UCSD-AML1 (cell line): ENCODE results near the gene ZPR1.
"Not testable (repeated sequence)": the region's sequence is repeated elsewhere in the genome, so short reads cannot be mapped to it uniquely, and the experiment has no call there.

Source experiments
- DNase-seq: peaks from one replicate; lab custom pipeline; 2025; ENCODE audit not compliant: unreplicated experiment; lab: John Stamatoyannopoulos, UW

ZPR1 gene

DNA sequence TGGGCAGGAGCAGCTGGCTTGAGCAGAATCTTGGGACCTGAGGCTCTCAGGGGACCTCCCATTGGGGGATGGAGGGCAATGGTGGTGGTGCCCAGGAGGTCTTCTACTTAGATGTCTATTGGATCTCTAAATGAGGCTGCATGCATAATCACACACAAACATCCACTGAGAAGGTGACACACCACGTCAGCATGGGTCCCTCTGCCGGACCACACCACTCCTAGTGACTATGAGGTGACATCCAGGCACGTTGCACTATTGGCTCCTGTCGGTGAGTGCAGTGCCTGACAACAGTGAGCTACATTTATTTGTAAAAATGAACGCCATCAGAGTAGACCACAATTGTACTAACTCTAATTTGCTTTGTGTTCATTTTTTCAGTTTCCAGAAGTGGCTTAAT, 37.6 kb upstream of the ZPR1 start:
- DNase-seq: no peak

- DNase-seq: no peak
These were observed 35.4 kb upstream of the ZPR1 start, which contains the start of gene APOA4 for GRCh38 chr11:116823031-116823843. Gene APOA4, minus strand, starts transcription at chr11:116823304. Its CDS starts 113 bp downstream, at chr11:116823191.

DNA sequence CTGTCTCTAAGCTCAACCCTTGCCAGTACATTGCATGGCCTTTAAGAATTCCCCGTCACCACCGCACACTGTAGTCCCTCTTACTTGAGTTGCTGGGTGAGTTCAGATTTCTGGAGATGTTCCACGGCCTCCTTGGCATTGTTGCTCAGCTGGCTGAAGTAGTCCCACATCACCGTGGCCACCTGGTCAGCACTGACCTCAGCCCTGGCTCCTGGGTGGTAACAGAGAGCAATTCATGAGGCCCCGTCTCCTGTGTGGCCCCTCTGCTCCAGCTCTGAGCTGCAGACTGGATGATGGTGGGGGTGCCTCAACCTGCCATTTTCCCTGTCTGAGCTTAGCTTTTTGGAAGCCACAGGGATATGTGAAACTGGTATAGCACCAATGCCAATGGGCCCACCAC, 34.8 kb upstream of the ZPR1 start:
- DNase-seq: no peak

- no peak for DNase-seq
These were observed 33.5 kb upstream of the ZPR1 start for GRCh38 chr11:116821050-116821918.

DNA sequence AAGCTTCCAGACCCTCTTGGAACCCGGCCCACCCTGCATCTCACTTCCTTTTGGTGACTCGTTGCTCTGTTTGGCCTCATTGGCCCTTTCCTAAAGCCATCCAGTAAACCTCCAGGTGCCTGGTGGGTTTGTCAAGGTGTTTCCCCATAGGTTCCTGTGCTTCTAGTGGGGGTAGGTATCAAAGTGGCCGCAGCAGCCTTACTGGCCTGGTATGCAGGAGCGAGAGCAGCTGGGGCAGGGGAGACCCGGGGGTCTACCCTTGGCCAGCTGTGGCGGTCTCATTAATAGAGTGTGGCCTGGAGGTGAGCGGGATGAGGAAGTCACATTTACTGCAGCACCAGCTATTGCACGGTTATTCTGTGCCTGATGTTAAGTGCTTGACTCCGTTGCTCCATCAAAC, 31.2 kb upstream of the ZPR1 start:
- no peak for DNase-seq

- DNase-seq: no peak
These were observed 26.7 kb upstream of the ZPR1 start for GRCh38 chr11:116814502-116814901.

- DNase-seq: no peak
These were observed 26.1 kb upstream of the ZPR1 start for GRCh38 chr11:116813781-116814471.

GRCh38 chr11:116813170-116813569, 25.3 kb upstream of the ZPR1 start:
- no peak for DNase-seq

DNA sequence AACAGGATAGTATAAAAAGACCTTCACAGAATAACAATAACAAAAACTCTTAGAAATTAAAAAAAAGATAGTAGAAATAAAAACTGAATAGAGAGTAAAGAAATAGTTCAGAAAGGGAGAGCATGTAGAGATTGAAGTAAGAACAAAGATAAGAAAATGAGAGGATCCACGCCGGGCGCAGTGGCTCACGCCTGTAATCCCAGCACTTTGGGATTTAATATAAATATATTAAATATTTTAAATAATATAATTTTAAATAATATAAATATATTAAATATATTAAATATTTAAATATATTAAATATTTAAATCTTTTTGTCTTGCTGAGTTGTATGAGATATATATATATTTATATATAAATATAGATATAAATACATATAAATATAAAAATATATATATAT, 24.3 kb upstream of the ZPR1 start:
- no peak for DNase-seq

- no peak for DNase-seq
These were observed 23.4 kb upstream of the ZPR1 start for GRCh38 chr11:116811194-116811593.

DNA sequence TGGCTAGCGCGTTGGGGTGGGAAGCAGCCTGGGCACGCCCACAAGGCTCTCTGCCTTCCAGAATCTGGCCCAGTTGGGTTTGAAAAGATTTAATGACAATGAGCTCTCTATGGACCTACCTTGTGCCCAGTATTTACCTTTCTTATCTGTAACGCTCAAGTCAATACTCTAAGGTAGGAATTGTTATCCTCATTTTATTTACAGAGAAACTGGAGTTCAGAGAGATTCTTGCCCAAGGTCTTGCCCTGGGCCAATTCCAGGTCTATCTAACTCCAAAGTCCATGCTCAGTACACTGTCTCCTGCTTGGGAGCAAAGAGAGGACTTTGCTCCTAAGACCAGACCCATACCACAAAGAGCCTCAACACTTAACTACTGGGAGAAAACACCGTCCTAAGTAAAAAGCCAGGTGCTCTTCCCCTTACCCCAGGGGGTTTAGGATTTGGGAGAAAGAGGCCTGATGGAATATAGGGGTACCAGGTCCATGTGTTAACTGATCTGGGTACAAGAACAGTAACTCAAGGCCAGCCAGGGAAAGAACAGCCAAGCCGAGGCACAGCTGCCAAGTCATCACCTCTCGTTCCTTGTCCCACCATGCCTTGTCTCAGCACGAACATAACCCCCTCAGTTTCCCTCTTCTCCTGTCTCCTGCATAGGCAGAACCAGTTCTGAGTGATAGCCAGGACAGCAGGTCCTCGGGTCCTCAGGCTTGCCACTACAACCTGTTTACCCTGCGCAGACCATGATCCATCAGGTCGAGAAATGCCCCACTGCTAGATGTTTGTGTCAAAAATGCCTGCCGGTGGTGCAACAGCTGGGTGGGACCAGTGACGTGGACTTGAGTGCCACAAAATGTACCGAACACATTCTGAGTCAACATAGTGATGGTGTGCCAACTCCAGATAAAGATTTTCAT, 20.7 kb upstream of the ZPR1 start:
- DNase-seq: no peak

DNA sequence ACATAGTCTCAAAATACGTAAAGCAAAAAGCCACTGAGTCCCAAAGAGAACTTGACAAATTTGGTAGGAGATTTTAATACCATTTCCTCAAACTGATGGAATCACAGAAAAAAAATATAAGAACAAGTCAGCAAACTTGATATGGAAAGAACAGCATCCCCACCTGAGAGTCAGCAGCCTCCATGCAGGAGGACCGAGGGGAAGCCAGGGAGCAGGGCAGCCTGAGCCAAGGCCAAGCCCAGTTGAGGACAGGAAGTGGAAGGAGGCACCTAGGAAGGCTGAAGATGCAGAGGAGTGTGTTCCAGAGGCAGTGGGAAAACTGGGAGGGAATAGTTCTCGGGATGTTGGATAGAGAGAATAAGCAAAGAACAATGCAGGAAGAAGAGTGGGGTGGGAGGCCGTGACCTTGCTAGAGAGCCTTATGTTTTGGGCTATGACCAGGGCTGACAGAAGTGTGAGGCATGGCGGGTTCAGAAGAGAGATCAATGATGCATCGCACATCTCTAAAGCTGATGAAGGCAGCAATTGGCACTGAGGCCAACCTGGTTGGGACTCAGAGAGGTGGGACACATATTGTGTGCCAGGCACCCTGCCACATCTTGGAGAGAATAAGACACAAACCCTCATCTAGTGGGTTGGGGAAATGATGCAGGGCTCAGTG, 19.9 kb upstream of the ZPR1 start:
- DNase-seq: no peak

DNA sequence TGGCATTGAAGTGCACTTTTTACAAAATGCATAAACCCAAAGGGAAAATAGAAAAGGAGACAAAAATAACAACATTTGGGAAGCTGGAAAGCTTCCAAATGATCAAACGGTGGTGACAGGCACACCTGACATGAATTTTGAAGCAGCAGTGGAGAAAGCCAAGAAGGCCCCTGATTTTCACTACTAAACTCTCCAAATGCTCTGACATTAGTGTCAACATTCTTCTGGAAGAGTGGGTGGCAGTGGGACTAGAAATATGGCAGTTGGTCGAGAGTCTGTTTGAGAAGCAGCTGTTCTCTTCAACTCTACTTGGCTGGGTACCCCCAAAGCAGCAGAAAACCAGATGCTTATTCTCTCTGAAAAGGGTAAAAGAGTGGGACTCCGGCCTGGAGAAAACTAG, 16.2 kb upstream of the ZPR1 start:
- no peak for DNase-seq

DNA sequence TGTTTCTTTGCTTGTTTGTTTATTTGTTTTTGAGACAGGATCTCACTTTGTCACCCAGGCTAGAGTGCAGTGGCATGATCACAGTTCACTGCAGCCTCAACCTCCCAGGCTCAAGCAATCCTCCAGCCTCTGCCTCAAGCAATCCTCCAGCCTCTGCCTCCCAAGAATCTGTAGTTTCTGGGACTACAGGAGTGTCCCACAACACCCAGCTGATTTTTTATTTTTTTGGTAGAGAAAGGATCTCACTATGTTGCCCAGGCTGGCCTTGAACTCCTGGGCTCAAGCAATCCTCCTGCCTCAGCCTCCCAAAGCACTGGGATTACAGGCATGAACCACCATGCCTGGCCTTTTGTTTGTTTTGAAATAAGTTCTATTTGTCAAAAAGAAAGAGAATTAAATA, 13.8 kb upstream of the ZPR1 start:
- DNase-seq: not testable (repeated sequence)

DNA sequence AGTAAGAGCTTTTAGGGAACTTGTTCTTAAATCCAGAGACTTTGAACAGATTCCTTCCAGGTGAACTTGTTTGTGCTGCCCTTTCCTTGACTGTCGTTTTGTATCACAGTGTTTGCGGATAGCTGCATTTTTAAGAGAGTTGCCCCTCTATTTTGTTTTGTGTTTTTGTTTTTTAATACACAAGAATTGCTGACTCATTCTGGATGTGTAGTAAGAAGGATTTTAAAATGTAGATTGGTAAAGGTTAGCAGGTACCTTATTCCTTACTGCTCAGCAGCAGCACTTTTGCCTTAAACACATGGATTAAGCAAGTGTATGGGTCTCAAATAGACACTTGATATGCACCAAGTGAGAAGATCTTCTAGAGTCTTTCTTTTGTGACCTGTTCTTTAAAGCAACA, 12.8 kb upstream of the ZPR1 start:
- DNase-seq: no peak

DNA sequence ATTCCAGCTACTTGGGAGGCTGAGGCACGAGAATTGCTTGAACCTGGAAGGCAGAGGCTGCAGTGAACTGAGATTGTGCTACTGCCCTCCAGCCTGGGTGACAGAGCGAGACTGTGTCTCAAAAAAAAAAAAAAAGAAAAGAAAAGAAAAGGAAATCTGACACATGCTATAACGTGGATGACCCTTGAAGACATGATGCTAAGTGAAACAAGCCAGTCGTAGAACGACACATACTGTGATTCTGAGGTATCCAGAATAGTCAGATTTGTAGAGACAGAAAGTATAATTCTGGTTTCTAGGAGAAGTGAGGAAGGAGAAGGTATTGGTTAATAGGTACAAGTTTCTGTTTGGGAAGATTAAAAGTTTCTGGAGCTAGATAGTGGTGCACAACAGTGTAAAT, 10.5 kb upstream of the ZPR1 start:
- DNase-seq: no peak

GRCh38 chr11:116797816-116798215, 10.0 kb upstream of the ZPR1 start:
- DNase-seq: no peak

DNA sequence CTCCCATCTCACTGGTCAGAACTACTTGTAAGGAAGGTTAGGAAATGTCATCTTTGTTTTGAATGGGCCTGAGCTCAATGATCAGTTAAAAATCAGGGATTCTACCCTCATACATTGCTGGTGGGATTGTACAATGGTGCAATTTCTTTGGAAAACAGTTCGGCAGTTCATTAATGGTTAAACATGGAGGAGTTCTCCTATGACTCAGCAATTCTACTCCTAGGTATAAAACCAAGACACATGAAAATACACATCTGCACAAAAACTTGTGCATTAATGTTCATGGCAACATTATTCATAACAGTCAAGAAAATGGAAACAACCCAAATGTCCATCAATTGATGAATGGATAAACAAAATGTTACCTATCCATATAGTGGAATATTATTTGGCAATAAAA, 8.7 kb upstream of the ZPR1 start:
- DNase-seq: no peak

DNA sequence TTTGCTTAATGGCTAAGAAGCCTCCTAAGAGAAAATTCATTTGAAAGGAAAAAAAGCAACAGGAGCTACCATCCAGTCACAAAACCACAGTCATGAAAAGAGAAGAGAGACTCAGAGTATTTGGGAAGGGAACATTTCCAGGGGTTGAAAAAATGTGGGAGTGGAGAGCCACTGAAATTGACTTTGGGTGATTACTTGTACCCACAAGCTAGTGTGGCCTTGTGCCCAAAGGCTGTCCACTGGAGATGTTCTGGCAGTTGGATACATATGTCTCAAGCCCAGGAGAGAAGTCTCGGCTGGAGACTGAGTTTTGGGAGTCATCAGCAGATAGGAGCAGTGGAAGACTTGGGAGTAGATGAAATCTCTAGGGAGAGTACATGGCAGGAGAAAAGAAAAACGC, 7.0 kb upstream of the ZPR1 start:
- no peak for DNase-seq

DNA sequence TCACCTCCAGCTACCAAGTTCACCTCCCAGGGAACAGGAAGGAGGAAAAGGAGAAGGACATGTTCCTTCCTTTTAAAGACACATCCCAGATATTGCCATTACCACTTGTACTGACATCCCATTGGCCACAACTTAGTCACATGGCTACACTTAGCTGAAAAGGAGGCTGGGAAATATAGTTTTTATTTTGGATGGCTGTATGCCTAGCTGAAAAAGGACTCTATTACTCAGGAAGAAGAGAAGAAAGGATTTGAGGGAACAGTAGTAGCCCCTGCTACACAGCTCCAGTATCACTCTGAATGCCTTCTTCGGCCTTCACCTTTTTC, 5.9 kb upstream of the ZPR1 start:
- DNase-seq: no peak
